ENCODE data around the gene TOM1L2. TPM values are rescaled to one million over a fixed set of nuclear protein-coding genes. Genes with fewer than 3 reads are reported as not detected.

TOM1L2 gene
- total RNA-seq, 1 donor from 2014 or later, result 88.6 TPM

DNA sequence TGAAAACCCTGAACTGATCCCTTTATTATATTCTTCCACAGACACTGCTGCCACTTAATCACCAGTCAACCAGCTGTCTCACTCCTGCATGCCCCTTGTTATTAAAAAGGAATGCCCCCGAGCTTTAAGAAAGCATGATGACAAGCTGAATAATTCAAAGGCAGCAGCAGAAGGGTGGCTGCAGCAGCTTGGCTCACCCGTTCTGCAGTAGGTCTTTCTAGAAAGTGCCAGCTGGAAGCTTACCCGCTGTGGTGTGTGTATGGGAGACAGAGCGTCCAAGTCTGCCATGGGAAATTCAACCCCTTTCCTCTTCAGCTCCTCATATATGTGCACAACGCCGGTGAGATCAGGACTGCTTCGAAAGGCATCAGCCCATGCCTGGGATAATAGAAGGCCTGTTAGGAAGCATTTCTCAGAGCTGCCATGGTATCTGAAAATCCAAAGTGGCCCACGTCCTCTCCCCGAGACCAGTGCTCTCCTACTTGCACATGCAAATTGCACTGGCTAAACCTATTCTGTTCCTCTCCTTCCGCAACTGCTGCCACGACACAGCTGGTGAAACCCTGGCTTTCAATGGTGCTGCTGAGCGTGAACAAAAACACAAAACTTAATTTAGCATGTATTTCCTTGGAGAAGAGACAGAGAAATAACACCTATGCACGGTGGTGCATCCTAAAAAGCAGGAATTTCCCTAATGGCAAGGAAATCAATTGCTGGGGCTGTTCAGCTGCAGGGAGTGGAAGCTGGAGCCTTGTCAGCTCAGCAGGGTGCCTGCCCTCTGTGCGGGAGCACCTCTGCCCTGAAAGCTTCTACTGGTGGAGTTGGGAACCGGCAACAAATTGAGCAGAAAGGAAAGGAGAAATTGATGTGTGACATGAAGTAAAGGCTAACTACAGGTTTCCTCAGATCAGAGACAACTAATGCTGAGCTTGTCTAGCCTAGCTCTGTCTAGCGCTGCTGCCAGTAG is 87.5 kb downstream of the TOM1L2 start:
- intact Hi-C loops (cut with DNase I), result loop anchor here (5.0 kb wide), 1 partner anchor 482 kb away; no protein-coding TSS in a partner anchor
- Histone ChIP-seq H3K4me3 (no peak overlapping the region), H3K36me3 (peaks cover 0 to 22% of the 10 kb centered on the region in 2 donors), H3K4me1 (peaks cover 23% of the 10 kb centered on the region), H3K27me3 (no peaks in the 10 kb centered on the region), H3K9me3 (no peaks in the 10 kb centered on the region), H3K27ac (no peak overlapping the region)
- TF ChIP-seq POLR2AphosphoS5 (IDR thresholded peaks at IDR 0.05; ENCODE audit: insufficient read depth in 1 of 2, low read depth in 1 of 2), result no peak
- no peak for TF ChIP-seq POLR2A (IDR thresholded peaks at IDR 0.05)
- TF ChIP-seq, protein P1, sequence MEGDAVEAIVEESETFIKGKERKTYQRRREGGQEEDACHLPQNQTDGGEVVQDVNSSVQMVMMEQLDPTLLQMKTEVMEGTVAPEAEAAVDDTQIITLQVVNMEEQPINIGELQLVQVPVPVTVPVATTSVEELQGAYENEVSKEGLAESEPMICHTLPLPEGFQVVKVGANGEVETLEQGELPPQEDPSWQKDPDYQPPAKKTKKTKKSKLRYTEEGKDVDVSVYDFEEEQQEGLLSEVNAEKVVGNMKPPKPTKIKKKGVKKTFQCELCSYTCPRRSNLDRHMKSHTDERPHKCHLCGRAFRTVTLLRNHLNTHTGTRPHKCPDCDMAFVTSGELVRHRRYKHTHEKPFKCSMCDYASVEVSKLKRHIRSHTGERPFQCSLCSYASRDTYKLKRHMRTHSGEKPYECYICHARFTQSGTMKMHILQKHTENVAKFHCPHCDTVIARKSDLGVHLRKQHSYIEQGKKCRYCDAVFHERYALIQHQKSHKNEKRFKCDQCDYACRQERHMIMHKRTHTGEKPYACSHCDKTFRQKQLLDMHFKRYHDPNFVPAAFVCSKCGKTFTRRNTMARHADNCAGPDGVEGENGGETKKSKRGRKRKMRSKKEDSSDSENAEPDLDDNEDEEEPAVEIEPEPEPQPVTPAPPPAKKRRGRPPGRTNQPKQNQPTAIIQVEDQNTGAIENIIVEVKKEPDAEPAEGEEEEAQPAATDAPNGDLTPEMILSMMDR (IDR thresholded peaks at IDR 0.05), result no peak
- DNase-seq (ENCODE audit: extremely low spot score in 2 of 2), result no peak

DNA sequence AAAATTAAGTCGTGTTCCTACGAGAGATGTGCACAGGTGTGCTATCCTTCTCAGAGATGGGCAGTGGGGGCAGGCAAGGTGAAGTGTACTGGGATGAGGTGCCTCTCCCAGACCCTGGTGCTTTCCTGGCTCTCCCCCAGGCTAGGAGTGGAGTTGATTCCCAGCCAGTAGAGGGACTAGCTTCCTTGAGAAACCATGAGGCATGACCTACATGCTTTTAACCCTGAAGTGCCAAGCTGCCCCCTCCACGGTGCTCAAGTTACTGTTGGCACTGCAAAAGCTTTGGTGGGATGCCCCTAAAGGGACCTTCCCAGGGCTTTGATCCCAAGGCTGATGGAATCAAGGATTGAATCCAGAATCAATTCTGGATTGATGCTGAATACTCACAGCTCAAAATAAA is 88.4 kb downstream of the TOM1L2 start:
- no peak for DNase-seq (ENCODE audit: extremely low spot score in 2 of 2)
- H3K4me3 ChIP-seq, result no peak overlapping the region
- H3K9me3 ChIP-seq, result no peaks in the 10 kb centered on the region
- no peaks in the 10 kb centered on the region for H3K27me3 ChIP-seq
- peaks cover 32% of the 10 kb centered on the region for H3K4me1 ChIP-seq
- TF ChIP-seq POLR2A (IDR thresholded peaks at IDR 0.05) (no peak), POLR2AphosphoS5 (IDR thresholded peaks at IDR 0.05; ENCODE audit: insufficient read depth in 1 of 2, low read depth in 1 of 2) (no peak)
- TF ChIP-seq, protein P1 (IDR thresholded peaks at IDR 0.05), result no peak
- H3K36me3 ChIP-seq, result peaks cover 0 to 31% of the 10 kb centered on the region in 2 donors
- intact Hi-C loops (cut with DNase I), result loop anchor here (5.0 kb wide), 1 partner anchor 482 kb away; no protein-coding TSS in a partner anchor
- no peak overlapping the region for H3K27ac ChIP-seq

DNA sequence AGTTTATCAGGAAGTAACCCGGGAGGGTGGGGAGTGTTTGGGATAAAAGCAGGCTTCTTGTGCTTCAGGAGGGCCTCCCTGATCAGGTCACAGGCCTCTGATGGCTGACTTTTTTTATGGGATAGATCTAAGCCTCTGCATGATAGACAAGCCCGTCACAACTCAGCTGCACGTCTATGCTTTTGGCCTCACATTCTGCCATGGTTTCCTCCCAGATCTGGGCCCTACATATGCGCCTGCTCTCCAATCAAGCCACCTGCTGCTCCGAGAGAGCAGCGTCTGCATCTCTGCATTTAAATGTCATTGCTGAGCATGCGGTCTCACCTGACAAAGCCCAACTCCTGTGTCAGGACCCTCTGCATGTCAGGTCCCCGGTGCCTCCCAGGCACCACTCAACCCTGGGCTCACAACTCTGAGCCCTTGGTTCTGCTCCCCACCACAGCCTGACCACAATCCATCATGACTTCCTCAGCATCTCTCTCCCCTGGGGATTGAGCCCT is 90.1 kb downstream of the TOM1L2 start:
- Histone ChIP-seq H3K27me3 (no peaks in the 10 kb centered on the region), H3K27ac (no peak overlapping the region), H3K9me3 (no peaks in the 10 kb centered on the region), H3K36me3 (peaks cover 0 to 35% of the 10 kb centered on the region in 2 donors), H3K4me1 (peaks cover 42% of the 10 kb centered on the region), H3K4me3 (no peak overlapping the region)
- no peak for DNase-seq (ENCODE audit: extremely low spot score in 2 of 2)
- TF ChIP-seq POLR2A (IDR thresholded peaks at IDR 0.05), result no peak
- no peak for TF ChIP-seq POLR2AphosphoS5 (IDR thresholded peaks at IDR 0.05; ENCODE audit: insufficient read depth in 1 of 2, low read depth in 1 of 2)
- TF ChIP-seq, protein P1 (IDR thresholded peaks at IDR 0.05), result no peak
- intact Hi-C loops (cut with DNase I), result loop anchor here (5.0 kb wide), 1 partner anchor 480 kb away; no protein-coding TSS in a partner anchor

DNA sequence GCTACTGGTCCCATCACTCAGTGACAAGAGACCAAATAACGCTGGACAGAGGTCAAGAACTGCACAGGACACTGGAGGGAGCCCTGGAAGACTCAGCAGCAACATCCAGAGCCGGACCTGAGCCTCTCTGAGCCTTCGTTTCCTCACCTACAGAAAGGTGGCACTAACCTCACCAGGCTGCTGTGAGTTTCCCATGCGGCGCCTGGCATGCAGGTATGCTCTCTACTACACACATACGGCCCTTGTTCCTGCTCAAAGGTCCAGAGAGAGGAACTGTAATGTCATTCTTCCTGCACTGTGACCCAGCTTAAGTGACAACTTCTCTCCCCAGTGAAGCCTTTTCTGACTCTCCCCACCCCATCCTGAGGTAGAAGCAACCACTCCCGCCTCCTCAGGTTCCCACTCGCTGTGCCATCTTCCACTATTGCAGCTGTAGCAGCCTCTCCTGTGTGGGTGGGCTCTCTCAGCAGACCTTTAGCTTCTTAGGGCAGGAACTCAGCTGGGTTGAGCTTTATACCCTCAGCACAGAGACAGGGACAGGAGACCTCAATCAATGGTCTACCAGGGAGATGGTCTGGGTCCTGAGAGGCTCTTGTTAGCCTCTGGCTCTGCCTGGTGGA is 91.5 kb downstream of the TOM1L2 start:
- Histone ChIP-seq H3K36me3 (peaks cover 0 to 35% of the 10 kb centered on the region in 2 donors), H3K4me3 (no peak overlapping the region), H3K27ac (no peak overlapping the region), H3K4me1 (peaks cover 44% of the 10 kb centered on the region), H3K27me3 (no peaks in the 10 kb centered on the region), H3K9me3 (no peaks in the 10 kb centered on the region)
- no peak for DNase-seq (ENCODE audit: extremely low spot score in 2 of 2)
- intact Hi-C loops (cut with DNase I), result loop anchor here (5.0 kb wide), 1 partner anchor 478 kb away; no protein-coding TSS in a partner anchor
- no peak for TF ChIP-seq POLR2A (IDR thresholded peaks at IDR 0.05)
- TF ChIP-seq, protein P1 (IDR thresholded peaks at IDR 0.05), result no peak
- no peak for TF ChIP-seq POLR2AphosphoS5 (IDR thresholded peaks at IDR 0.05; ENCODE audit: insufficient read depth in 1 of 2, low read depth in 1 of 2)
